Activated CD4-positive, alpha-beta T cell treated with anti-CD3 and anti-CD28 coated beads, Interleukin-2, amount 50 U/mL, for 48 hours (primary cell): ENCODE results near the gene DEPDC1B.
"Not testable (repeated sequence)": the region's sequence is repeated elsewhere in the genome, so short reads cannot be mapped to it uniquely, and the experiment has no call there.

Experiments
- DNase-seq, 2 experiments: peaks; one replicate each; pipeline ENCODE4 v3.0.0-alpha.2; 2020

DEPDC1B gene

DNA sequence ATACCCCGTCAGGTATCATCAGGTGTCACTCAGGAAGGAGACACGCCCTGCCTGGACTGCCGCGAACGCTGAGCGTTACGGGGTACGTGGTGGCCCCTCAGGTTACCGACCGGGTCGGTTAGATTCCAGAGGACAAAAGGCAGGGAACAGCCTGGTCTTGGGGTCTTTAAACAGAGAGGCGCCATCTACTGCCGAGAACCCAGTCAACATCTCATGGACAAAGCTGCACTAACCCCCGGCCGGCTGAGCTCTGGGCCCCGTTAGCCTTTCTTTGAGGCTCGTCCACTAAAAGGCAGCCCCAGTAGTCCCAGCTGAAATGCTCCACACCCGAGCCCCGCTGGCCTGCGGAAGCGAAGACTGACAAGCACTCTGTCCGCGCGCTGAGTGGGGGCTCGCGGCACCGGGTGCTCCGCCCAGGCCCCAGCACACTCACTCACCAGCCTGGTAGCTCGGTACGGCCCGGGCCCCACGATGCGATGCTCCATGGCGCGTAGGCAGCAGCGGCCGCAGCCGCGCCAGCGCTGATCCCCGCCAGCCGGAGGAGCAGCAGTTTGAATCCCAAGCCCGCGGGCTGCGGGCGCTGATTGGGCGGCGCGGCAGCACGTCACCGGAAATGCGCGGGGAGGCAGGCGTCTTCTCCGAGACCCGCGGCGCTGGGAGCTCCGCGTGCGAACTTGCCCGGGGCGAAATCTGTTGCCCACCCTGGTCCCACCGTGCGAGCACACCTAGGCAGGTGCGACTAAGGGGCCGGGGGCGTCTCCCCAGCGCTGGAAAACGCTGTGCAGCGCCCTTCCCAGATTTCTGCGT, at the start of gene DEPDC1B:
Gene DEPDC1B, minus strand, starts transcription at position 558 of the 807 bp plus-strand sequence. Its CDS starts 73 bp downstream, at position 485.
- DNase-seq = peak; percentile 87 to 91

DNA sequence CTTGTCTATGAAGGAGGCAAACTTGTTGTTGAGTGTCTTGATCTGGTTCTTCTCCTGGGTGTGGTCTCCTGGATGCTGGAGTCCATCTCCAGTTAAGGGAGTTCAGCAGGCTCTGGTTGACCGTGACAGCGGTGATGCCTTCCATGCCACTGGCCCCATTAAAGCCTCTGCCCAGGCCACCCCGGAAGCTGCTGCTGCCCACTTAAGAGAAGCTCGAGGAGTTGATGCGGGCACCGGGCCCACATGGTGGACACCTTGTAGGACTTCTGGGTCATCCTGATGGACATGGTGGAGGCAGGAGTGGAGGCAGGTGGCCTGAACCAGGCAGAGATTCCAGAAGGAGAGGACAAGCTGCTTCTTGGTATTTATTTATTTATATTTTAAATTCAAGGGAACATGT, 44.7 kb upstream of the DEPDC1B start:
- no peak for DNase-seq

GRCh38 chr5:60743511-60744314, 43.7 kb upstream of the DEPDC1B start:
- no peak for DNase-seq

DNA sequence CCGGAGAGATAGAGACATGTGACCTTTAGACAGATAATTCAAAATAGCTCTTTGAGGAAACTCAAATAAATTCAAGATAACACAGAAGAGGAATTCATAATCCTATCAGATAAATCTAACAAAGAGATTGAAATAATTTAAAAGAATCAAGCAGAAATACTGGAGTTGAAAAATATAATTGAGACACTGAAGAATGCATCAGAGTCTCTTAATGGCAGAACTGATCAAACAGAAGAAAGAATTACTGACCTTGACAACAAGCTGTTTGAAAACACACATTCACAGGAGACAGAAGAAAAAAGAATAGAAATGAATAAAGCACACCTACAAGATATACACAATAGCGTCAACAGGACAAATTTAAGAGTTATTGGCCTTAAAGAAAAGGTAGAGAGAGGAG, 40.4 kb upstream of the DEPDC1B start:
- DNase-seq = no peak

DNA sequence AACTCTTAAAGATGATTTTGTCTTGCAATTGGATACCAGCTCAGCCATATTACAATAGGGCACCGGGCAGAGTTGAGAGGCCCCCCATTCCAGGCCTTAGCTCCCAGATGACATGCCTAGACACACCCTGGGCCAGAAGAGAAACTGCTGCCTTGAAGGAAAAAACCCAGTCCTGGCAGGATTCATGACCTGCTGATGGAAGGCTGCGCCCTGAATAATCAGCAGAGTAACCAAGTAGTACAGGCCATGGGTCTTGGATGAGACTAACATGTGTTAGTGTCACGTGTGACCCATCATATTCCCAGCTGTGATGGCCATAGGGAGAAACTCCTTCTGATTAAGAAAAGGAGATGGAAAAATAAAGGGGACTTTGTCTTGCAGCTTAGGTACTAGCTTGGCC, 39.0 kb upstream of the DEPDC1B start:
- DNase-seq = no peak

GRCh38 chr5:60738461-60738860, 38.5 kb upstream of the DEPDC1B start:
- DNase-seq = no peak

DNA sequence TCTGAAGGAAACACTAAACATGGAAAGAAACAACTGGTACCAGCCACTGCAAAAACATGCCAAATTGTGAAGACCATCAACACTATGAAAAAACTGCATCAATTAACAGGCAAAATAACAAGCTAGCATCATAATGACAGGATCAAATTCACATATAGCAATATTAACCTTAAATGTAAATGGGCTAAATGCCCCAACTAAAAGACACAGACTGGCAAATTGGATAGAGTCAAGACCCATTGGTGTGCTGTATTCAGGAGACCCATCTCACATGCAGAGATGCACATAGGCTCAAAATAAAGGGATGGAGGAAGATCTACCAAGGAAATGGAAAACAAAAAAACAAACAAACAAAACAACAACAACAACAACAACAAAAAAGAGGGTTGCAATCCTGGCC, 30.9 kb upstream of the DEPDC1B start:
- not testable (repeated sequence) for DNase-seq

GRCh38 chr5:60727033-60727679, 27.2 kb upstream of the DEPDC1B start:
- no peak for DNase-seq

GRCh38 chr5:60724126-60724525, 24.2 kb upstream of the DEPDC1B start:
- DNase-seq = no peak

DNA sequence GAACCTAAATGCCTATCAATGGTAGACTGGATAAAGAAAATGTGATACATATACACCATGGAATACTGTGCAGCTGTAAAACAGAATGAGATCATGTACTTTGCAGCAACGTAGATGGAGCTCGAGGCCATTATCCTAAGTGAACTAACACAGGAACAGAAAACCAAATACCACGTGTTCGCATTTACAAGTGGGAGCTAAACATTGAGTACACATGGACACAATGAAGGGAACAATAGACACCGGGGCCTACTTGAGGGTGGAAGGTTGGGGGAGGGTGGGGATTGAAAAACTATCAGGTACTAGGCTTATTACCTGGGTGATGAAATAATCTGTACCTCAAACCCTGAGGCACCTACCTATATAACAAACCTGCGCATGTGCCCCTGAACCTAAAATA, 22.4 kb upstream of the DEPDC1B start:
- no peak for DNase-seq

GRCh38 chr5:60719329-60719728, 19.4 kb upstream of the DEPDC1B start:
- DNase-seq = no peak

- DNase-seq = no peak
These were observed 18.4 kb upstream of the DEPDC1B start for GRCh38 chr5:60718166-60718892.

DNA sequence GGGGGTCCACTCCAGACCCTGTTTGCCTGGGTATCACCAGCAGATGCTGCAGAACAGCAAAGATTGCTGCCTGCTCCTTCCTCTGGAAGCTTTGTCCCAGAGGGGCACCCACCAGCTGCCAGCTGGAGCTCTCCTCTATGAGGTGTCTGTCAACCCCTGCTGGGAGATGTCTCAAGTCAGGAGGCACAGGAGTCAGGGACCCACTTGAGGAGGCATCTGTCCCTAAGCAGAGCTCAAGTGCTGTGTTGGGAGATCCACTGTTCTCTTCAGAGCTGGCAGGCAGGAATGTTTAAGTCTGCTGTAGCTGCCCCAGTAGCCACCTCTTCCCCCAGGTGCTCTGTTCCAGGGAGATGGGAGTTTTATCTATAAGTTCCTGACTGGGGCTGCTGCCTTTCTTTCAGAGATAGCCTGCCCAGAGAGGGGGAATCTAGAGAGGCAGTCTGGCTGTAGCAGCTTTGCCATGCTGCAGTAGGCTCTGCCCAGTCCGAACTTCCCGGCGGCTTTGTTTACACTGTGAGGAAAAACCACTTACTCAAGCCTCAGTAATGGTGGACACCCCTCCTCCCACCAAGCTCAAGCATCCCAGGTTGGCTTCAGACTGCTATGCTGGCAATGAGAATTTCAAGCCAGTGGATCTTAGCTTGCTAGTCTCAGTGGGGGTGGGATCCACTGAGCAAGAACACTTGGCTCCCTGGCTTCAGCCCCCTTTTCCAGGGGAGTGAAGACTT, 15.4 kb upstream of the DEPDC1B start:
- DNase-seq = not testable (repeated sequence)

DNA sequence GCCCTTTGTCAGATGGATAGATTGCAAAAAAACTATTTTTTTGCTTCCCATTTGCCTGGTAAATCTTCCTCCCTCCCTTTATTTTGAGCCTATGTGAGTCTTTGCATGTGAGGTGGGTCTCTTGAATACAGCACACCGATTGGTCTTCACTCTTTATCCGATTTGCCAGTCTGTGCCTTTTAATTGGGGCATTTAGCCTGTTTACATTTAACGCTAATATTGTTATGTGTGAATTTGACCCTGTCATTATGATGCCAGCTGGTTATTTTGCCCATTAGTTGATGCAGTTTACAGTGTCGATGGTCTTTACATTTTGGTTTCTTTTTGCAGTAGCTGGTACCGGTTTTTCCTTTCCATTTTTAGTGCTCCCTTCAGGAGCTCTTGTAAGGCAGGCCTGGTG, 13.0 kb upstream of the DEPDC1B start:
- no peak for DNase-seq

DNA sequence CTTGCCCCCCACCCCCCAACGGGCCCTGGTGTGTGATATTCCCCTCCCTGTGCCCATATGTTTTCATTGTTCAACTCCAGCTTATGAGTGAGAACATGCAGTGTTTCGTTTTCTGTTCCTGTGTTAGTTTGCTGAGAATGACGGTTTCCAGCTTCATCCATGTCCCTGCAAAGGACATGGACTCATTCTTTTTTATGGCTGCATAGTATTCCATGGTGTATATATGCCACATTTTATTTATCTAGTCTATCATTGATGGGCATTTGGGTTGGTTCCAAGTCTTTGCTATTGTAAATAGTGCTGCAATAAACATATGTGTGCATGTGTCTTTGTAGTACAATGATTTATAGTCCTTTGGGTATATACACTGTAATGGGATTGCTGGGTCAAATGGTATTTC, 11.9 kb upstream of the DEPDC1B start:
- not testable (repeated sequence) for DNase-seq

- DNase-seq = no peak
These were observed 10.4 kb upstream of the DEPDC1B start for GRCh38 chr5:60710362-60710761.

DNA sequence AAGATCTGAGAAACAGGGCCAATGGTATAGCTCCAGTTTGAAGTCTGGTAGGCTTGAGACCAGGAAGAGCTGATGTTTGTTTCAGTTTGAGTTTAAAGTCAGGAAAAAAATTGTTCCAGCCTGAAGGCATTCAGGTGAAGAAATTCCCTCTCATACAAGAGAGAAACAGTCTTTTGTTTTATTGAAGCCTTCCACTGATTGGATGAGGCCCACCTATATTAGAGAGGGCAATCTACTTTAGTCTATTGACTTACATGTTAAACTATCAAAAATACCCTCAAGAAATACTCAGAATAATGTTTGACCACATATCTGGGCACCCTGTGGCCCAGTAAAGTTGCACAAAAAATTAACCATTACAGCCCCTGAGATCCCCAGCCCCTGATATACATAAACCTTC, 5.2 kb upstream of the DEPDC1B start:
- no peak for DNase-seq

GRCh38 chr5:60703944-60704343, 4.0 kb upstream of the DEPDC1B start:
- DNase-seq = no peak

DNA sequence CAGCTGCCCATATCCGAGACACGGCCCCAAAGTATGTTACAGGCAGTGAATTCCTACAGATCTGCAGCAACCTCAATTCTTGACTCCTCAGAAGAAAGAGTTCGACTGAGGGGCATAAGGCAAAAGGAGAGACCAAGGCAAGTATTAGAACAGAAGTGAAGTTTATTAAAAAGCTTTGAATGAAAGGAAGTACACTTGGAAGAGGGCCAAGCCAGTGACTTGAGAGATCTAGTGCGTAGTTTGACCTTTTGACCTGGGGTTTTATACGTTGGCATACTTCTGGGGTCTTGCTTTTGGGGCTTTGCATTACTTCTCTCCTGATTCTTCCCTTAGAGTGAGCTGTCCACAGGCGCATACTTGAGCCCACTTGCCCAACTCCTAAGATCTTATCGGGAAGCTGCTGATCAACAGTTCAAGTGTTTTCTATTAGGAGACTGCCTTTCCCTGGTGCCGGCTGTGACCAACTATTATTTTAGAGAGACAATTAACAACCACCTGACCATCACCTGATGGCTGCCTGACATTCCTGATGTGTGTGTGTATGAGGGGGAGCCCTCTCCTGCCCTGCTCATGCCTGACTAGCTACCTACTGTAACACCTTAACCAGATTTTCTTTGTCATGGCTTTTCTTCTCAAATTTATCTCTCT, 1.5 kb upstream of the DEPDC1B start:
- no peak for DNase-seq

DNA sequence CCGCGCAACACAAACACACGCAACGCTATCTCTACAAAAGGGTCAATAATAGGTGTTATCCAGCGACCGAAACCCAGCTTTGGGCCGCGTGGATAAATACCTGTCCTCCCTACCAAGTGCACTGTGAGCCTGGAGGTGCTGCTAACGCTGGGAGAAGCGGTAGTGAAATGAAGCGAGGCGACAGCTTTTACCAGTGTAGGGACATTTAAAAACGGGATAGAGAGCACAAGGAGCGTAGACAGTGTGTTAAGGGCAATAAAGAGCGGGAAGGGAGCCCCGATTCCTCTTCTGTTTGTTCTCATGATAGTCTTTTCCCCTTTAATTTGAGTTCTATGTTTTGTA, 421 bp upstream of the DEPDC1B start:
- no peak for DNase-seq

GRCh38 chr5:60699288-60699608, 718 bp downstream of the DEPDC1B start:
- no peak for DNase-seq

GRCh38 chr5:60698336-60698735, 1.6 kb downstream of the DEPDC1B start:
- no peak for DNase-seq
